Measurements from ENCODE around the gene MLLT6. TPM values are rescaled to one million over a fixed set of nuclear protein-coding genes. Genes with fewer than 3 reads are reported as not detected.

Gene MLLT6
- total RNA-seq, 1 donor from 2014 or later: 7.4 TPM

DNA sequence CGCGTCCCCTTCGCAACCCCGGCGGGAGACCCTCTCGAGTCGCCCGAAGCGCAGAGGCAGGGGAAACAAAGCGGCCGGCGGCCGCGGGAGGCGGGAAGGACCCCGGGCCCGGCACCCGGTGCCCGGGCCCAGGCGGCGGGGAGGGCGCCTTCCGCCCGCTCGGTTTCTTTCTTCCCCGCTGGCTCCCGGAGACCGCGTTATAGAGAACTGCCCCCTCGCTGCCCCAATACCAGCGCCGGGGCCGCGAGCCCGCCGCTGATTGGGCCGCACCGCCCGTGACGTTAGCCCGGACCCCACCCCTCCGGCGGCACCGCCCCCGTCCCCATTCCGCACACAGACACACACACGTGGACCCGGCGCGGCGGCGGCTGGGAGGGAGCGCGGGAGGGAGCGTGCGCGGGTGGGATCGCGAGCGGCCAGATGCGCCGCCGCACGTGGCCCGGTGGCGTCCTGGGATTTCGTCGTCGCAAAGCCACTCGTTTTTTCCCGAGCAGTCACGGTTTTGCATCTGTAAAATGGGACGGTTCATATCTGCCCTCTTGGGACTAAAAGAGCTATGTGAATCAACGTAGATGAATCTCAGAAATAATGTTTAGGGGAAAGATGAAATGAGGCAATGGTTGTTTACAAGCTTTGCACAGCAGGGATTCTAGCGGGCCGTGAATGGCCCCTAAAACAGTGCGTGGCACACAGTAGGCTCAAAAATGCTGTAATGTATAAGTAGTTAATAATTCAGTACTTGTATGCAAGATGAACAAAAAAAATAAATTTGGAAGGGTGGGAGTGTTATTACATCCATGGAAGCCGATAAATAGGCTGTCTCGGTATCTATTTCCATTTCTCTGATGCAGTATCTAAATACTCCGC lies 30.1 kb upstream of the MLLT6 start, which contains the start of gene EPOP:
Gene EPOP, minus strand, starts transcription at position 209 of the 867 bp plus-strand sequence. CDS start 462 bp downstream, outside the sequence.
- Histone ChIP-seq H3K9me3 (ENCODE audit: low read depth) (no peaks in the 10 kb centered on the region), H3K9ac (peak within 1 kb of the TSS; percentile 7), H3K4me2 (peak within 1 kb of the TSS; percentile 100), H2AFZ (replicated peaks) (peak within 1 kb of the TSS; percentile 32), H3K27ac (no peak within 1 kb of the TSS), H3K36me3 (no peaks in the 10 kb centered on the region), H4K20me1 (ENCODE audit: low read depth) (peaks cover 35% of the 10 kb centered on the region), H3F3A (ENCODE audit: low read depth) (peaks cover 31% of the 10 kb centered on the region), H3K4me1 (peaks cover 28% of the 10 kb centered on the region), H3K79me2 (ENCODE audit: low read depth) (peaks cover 26% of the 10 kb centered on the region), H3K27me3 (peaks cover 73% of the 10 kb centered on the region), H3K4me3 (peak within 1 kb of the TSS; percentile 72)
- peaks cover 43% of the 10 kb centered on the region for H3K27me3 Mint-ChIP-seq (ENCODE audit: insufficient read depth, low read depth)
- no peaks in the 10 kb centered on the region for H3K36me3 Mint-ChIP-seq
- no peak for TF ChIP-seq EZH2 (IDR thresholded peaks at IDR 0.05)
- TF ChIP-seq, protein P1, sequence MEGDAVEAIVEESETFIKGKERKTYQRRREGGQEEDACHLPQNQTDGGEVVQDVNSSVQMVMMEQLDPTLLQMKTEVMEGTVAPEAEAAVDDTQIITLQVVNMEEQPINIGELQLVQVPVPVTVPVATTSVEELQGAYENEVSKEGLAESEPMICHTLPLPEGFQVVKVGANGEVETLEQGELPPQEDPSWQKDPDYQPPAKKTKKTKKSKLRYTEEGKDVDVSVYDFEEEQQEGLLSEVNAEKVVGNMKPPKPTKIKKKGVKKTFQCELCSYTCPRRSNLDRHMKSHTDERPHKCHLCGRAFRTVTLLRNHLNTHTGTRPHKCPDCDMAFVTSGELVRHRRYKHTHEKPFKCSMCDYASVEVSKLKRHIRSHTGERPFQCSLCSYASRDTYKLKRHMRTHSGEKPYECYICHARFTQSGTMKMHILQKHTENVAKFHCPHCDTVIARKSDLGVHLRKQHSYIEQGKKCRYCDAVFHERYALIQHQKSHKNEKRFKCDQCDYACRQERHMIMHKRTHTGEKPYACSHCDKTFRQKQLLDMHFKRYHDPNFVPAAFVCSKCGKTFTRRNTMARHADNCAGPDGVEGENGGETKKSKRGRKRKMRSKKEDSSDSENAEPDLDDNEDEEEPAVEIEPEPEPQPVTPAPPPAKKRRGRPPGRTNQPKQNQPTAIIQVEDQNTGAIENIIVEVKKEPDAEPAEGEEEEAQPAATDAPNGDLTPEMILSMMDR (IDR thresholded peaks at IDR 0.05): no peak
- DNase-seq (ENCODE audit: low spot score): peak; percentile 93
- H3K4me3 Mint-ChIP-seq: peak within 1 kb of the TSS; percentile 76
- no peak within 1 kb of the TSS for H3K27ac Mint-ChIP-seq
- no peaks in the 10 kb centered on the region for H3K9me3 Mint-ChIP-seq
- peaks cover 33% of the 10 kb centered on the region for H3K4me1 Mint-ChIP-seq

DNA sequence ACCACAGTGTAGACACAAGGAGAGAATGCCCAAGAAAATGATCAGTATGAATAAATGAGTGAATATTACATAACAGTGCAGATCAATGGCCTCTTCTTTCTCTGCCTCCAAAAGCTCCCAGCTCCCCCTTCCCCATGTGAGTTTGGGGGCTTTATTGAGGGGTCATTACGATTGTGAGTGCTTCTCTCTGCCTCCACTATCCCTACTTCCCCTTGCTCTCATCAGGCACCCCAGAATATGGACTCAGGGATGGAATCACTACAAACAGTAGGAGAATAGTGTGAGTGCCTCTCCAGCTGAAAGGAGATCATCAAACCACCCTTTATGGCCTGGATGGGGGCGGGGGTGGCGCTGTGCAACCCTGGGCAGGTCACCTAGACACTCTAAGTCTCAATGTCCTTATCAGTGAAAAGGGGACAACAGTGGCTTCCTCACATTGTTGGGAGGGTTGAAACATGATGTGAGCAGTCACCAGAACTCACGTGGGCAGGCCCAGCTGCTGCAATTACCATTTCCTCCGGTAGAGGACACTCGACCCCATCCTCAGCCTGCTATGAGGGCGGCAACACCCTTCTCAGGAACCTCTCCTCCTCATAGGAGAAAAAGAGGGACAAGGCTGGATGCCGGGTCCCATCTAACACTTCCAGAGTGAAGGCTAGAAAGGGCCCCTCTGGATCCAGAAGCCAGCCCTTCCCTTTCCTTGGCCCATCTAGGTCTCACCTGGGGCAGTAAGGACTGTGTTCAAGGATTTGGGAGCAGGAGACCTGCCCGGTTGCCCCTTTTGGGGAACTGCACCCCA lies 28.2 kb upstream of the MLLT6 start:
- Mint-ChIP-seq H3K27ac (no peak overlapping the region), H3K27me3 (ENCODE audit: insufficient read depth, low read depth) (peaks cover 31% of the 10 kb centered on the region), H3K9me3 (no peaks in the 10 kb centered on the region), H3K4me3 (peak overlapping the region; percentile 9), H3K36me3 (no peaks in the 10 kb centered on the region), H3K4me1 (peaks cover 21% of the 10 kb centered on the region)
- H3K27ac ChIP-seq: no peak overlapping the region
- peaks cover 24% of the 10 kb centered on the region for H4K20me1 ChIP-seq (ENCODE audit: low read depth)
- no peaks in the 10 kb centered on the region for H3K9me3 ChIP-seq (ENCODE audit: low read depth)
- no peak overlapping the region for H2AFZ ChIP-seq (replicated peaks)
- peak; percentile 83 for DNase-seq (ENCODE audit: low spot score)
- H3K9ac ChIP-seq: no peak overlapping the region
- H3K4me2 ChIP-seq: no peak overlapping the region
- peaks cover 12% of the 10 kb centered on the region for H3K4me1 ChIP-seq
- no peak overlapping the region for H3K4me3 ChIP-seq
- no peaks in the 10 kb centered on the region for H3K36me3 ChIP-seq
- peaks cover 23% of the 10 kb centered on the region for H3K79me2 ChIP-seq (ENCODE audit: low read depth)
- TF ChIP-seq EZH2phosphoT487 (IDR thresholded peaks at IDR 0.05): no peak
- TF ChIP-seq, protein P1 (IDR thresholded peaks at IDR 0.05): peak; percentile 88
- peaks cover 31% of the 10 kb centered on the region for H3F3A ChIP-seq (ENCODE audit: low read depth)
- H3K27me3 ChIP-seq: peaks cover 56% of the 10 kb centered on the region

DNA sequence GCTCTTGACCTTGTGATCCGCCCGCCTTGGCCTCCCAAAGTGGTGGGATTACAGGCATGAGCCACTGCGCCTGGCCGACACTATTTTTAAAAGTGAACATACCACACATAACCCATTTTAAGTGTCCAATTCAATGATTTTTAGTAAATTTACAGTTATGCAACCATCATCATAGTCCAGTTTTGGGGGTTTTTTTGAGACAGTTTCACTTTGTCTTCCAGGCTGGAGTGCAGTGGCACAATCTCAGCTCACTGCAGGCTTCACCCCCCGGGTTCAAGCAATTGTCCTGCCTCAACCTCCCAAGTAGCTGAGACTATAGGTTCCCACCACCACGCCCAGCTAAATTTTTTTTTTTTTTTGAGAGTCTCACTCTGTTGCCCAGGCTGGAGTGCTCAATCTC lies 27.3 kb upstream of the MLLT6 start:
- no peaks in the 10 kb centered on the region for H3K9me3 ChIP-seq (ENCODE audit: low read depth)
- H3K27me3 Mint-ChIP-seq (ENCODE audit: insufficient read depth, low read depth): peaks cover 24% of the 10 kb centered on the region
- DNase-seq (ENCODE audit: low spot score): no peak
- H2AFZ ChIP-seq (replicated peaks): no peak overlapping the region
- H3K9me3 Mint-ChIP-seq: no peaks in the 10 kb centered on the region
- TF ChIP-seq EZH2 (IDR thresholded peaks at IDR 0.05) (no peak), EZH2phosphoT487 (IDR thresholded peaks at IDR 0.05) (no peak)
- TF ChIP-seq, protein P1 (IDR thresholded peaks at IDR 0.05): no peak
- peaks cover 5% of the 10 kb centered on the region for H3K4me1 ChIP-seq
- H3K4me1 Mint-ChIP-seq: peaks cover 14% of the 10 kb centered on the region
- no peak overlapping the region for H3K27ac ChIP-seq
- H3K4me3 Mint-ChIP-seq: no peak overlapping the region
- H3K27ac Mint-ChIP-seq: no peak overlapping the region
- H4K20me1 ChIP-seq (ENCODE audit: low read depth): peaks cover 15% of the 10 kb centered on the region
- no peak overlapping the region for H3K4me3 ChIP-seq
- peaks cover 22% of the 10 kb centered on the region for H3F3A ChIP-seq (ENCODE audit: low read depth)
- no peaks in the 10 kb centered on the region for H3K36me3 Mint-ChIP-seq
- H3K9ac ChIP-seq: no peak overlapping the region
- peaks cover 51% of the 10 kb centered on the region for H3K27me3 ChIP-seq
- H3K36me3 ChIP-seq: no peaks in the 10 kb centered on the region
- no peak overlapping the region for H3K4me2 ChIP-seq
- peaks cover 13% of the 10 kb centered on the region for H3K79me2 ChIP-seq (ENCODE audit: low read depth)
